NCI-H146 treated with DMSO at 0.1 percent for 48 hours (cell line): ENCODE measurements around the gene MOB4.
"Not testable (repeated sequence)": the region's sequence is repeated elsewhere in the genome, so short reads cannot be mapped to it uniquely, and the experiment has no call there.

Source experiments
- DNase-seq: peaks from one replicate; lab custom pipeline; 2025; ENCODE audit not compliant: unreplicated experiment; lab: John Stamatoyannopoulos, UW

Gene MOB4

DNA sequence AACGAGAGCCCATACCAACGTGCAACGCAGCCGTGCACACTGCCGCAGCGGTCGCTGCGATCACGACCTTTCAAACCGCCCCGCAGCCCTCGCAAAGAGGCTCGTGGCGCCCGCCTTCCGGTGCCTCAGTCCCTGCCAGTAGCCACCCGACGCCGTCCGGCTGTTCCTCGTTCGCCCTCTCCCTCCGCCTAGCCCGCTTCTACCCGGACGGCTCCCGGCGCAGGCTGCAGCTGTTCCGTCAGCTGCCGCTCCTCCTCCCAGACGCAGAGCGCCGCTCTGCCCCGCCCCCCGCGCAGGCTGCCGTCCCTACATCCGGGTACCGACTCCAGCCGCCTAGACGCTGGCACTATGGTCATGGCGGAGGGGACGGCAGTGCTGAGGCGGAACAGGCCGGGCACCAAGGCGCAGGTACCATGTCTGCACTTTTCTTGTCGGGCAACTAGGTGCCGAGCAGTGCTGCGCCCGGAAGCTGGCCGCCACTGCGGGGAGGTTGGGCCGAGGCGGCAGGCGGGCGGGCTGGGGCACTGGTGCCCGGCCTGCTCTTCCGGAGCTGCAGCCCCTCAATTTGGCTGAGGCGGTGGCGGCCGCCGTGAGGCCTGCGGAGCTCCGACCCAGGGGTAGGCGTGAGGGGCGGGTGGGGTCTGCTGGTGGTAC lies at the start of gene MOB4:
TSS of gene MOB4 (plus strand) at position 328 of the 654 bp plus-strand sequence. CDS start at position 349, 21 bp downstream.
- peak; percentile 81 for DNase-seq

- no peak for DNase-seq
Observed at GRCh38 chr2:197472166-197472565, 43.7 kb upstream of the MOB4 start.

- DNase-seq: no peak
Observed at GRCh38 chr2:197477797-197478196, 38.1 kb upstream of the MOB4 start.

DNA sequence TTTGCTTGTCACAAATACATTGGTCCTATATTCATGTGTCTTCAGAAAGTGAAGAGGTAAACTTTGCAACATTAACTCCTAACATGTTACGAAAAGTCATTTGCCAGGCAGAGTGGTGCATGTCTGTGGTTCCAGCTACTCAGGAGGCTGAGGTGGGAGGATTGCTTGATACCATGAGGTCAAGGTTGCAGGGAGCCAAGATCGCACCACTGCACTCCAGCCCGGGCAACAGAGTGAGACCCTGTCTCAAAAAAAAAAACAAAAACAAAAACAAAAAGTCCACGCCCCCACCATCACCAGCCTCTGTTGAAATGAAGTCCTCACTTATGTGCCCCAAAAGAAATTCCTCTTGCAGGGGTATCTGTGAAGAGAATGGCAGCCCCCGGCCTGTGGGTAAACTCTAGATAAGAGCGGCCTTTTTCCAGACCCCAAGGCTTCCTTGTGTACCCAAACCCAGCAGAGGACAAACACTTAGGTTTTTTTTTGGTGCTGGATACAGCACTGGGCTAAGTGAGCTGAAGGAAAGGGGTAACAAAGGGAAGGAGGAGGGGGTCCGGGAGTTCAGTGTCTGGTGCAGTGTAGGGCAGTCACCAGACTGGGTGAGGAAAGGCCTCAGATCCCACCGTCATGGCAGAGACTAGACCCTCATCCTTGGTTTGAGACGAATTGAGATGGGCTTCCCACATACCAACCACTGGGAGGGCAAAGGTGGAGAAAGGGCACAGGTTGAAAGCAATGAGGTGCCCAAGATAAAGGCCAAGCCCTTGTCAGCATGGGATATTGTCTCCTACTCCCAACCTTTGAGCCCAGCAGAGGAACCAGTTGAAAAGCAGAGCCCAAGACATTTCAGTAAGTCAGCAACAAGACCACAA lies 35.5 kb upstream of the MOB4 start:
- DNase-seq: no peak

- DNase-seq: not testable (repeated sequence)
Observed at GRCh38 chr2:197484248-197484647, 31.6 kb upstream of the MOB4 start.

DNA sequence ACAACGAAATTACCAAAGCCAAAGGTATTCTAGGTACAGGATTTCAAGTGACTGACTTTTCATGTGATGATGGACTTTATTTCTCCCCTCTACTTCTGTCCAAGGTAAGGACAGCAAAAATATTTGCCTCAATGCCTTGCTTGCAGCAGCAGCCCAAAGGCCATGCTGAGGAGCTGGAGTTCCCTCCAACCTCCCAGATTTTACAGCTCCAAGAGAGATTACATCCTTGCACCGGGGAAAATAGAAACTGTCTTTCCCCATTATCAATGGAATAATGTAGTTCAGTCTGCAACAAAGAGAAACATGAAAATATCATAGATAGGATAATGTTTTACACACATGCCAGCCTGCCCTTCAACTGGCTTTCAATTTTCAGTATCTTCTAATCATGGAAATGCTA lies 29.7 kb upstream of the MOB4 start:
- DNase-seq: no peak

DNA sequence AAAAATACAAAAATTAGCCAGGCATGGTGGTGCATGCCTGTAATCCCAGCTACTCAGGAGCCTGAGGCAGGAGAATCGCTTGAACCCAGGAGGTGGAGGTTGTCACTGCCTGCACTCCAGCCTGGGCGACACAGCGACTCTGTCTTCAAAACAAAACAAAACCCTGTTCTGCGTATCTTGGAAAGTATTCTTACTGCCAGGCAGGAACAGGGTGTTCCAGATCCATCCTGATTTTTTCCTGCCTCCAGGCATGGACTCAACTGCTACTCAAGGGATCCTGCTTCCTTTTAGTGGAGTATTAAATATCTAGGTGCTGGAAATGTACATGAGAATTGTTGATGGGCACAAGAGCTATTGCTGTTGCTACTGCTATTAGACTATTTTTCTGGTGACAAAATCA lies 28.5 kb upstream of the MOB4 start:
- DNase-seq: no peak

DNA sequence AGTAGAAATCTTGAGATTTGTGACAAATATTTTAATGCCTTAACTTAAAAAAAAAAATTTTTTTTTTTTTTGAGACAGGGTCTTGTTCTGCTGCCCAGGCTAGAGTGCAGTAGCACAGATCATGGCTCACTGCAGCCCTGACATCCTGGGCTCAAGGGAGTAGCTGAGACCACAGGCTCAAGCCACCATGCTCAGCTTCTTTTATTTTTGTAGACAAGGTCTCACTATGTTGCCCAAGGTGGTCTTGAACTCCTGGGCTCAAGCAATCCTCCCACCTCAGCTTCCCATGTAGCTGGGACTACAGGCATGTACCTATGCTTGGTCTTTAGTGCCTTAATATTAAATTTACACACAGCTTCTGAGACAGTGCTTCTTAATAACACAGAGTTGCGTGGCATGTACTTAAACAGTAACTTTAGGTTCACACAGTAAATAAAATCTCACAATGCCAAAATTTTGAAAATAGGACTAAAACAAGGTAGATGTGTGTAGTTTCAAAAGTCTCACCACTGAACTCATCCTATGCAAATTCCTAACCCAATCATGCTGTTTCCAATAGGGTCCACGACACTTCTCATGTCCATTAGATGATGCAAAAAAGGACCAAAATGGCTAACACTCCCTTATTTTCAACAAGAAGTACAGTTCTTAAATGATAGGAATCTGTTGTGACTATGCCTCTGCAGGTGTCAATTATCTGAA lies 20.3 kb upstream of the MOB4 start:
- DNase-seq: no peak

DNA sequence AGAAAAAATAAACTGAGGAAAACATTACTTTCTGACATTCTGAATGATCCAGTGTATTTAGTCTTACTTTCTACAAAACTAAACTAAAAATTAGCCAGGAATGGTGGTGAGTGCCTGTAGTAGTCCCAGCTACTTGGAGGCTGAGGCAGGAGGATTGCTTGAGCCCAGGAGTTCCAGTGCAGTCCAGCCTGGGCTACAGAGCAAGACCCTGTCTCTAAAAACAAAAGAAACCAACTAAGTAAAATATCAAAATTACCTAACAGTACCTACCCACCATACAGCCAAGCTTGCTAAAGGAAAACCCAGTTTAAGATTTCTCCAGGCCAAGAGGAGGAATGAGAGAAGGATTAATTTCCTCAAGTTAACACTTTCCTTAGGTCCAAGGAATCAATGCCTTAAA lies 19.2 kb upstream of the MOB4 start:
- no peak for DNase-seq

- DNase-seq: no peak
Observed at GRCh38 chr2:197497326-197497725, 18.5 kb upstream of the MOB4 start.

DNA sequence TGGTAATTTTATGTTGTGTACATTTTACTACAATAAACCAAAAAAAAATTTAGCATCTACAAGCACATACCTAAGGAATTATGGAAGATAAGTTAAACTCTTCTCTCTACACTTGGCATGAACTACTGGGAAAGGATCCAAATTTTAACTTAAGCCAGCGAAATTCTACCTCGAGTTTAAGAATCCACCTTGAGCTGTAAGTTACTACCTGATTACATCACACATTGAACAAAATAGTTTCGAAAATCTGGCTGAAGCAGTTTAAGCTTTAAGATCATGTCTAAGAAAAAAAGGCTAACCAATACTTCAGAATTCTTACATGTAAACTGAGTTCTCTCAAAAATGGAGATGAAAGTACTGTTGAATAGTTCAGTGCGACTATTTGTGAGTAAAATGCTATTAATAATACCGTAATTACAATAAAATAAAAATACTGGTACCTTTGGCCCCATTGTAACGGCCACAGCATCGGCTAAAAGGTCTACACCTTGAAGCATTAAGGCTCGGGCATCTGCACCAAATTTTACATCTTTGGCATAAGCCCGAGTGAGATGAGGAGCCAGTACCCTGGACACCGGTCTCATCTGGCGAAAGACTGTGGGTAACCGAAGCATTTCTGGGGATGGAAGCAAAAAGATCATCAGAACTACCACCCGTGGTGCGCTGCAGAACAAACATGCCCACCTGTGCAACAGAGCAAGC lies 17.5 kb upstream of the MOB4 start:
- DNase-seq: no peak

DNA sequence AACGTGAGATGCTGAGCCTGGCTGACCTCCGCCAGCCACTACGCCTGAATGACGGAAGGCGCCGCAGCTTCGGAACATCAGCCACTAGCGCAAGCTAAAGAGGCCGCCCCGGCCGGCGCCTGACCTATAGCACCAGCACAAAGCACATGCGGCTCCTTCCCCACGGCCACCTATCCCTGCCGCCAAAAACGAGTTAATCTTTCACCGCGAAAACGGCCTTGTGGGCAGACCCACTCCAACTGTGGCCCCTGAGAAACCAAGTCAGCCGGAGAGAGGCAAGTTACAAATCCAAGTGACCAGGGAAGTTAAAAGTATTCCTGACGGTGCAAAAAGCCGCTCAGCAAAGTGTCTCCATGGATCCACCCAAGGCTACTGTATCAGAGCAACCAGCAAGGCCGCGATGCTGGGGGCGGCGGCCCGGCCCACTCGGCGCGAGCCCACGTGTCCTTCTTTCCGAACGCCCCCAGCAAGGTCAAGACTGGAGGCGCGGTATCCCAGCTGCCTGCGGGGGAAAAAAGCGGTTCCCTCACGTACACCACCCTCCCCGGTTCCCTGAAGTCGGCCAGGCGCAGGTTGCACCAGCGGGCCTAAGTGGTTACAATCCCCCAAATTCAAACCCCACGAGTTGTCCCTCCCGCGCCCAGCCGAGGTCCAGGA lies 16.8 kb upstream of the MOB4 start:
- peak; percentile 47 for DNase-seq

GRCh38 chr2:197499594-197500502 lies 16.0 kb upstream of the MOB4 start, which contains the start of the genes HSPD1 and HSPE1:
Gene HSPD1 (minus strand): TSS chr2:197499840. CDS start chr2:197498848, 992 bp downstream.
Gene HSPE1 (plus strand): TSS chr2:197500379. CDS start chr2:197500437, 58 bp downstream.
- peak; percentile 97 for DNase-seq

DNA sequence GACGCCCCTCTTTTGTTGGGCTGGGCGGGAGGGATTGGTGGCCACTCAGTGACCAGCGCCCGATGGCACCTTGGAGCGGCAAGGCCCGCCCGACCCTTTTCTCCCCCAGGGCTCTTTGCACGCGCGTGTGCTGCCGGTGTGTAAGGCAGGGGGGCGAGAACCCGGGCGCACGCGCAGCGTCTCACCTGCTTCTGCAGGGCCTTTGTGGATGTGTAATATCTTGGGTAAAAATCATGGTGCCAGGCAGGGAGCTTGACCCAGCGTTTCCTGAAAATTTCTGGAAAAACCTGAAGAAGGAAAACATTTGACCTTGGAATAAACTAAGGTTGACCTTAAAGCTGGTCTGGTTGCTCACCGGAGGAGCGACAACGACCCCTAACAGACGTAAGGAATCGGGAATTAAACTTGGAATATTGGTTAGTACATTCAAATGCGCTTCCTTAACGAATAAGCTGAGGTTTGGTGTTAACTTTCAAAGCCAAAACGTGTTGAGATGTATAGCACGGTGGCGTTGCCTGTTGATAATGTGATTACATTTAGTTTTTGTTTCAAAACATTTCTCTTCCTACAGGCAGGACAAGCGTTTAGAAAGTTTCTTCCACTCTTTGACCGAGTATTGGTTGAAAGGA lies 15.2 kb upstream of the MOB4 start:
- DNase-seq: no peak

DNA sequence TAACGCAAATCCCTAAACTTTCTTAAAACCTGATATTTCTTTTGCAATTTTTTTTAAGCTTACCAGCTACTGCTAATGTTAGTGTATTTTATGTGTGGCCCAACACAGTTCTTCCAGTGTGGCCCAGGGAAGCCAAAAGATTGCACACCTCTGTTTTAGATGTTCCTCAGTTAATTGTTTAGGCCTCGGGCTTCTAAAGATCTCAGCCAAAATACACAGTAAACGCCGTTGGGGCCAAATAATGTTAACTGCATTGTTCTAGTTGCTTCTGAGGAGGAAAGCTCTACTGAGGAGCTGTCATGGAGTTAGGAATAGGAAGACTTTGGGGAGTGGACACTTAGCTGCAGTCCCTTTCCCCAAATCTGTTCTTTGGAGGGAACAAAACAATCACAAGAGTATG lies 13.7 kb upstream of the MOB4 start:
- no peak for DNase-seq

GRCh38 chr2:197502685-197503084 lies 13.2 kb upstream of the MOB4 start:
- DNase-seq: no peak

DNA sequence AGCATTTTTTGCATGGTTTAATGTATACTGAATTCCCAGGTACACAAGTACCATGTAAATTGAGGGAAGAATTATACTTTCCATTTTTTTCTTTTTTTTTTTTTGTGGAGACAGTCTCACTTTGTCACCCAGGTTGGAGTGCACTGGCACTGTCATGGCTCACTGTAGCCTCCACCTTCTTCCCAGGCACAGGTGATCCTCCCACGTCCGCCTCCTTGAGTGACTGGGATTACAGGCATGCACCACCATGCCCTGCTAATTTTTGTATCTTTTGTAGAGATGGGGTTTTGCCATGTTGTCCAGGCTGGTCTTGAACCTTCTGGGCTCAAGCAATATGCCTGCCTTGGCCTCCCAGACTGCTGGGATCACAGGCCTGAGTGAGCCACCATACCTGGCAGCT lies 11.9 kb upstream of the MOB4 start:
- no peak for DNase-seq

GRCh38 chr2:197504512-197504911 lies 11.4 kb upstream of the MOB4 start:
- DNase-seq: no peak

GRCh38 chr2:197506658-197507057 lies 9.2 kb upstream of the MOB4 start:
- DNase-seq: no peak
